ENCODE results near the gene TRABD2A.

Gene TRABD2A

GRCh38 chr2:84856787-84857186 is 24.1 kb downstream of the TRABD2A start:
- in situ Hi-C loops (cut with HindIII; ENCODE audit: low sequenced_read_pairs): no loop called here

DNA sequence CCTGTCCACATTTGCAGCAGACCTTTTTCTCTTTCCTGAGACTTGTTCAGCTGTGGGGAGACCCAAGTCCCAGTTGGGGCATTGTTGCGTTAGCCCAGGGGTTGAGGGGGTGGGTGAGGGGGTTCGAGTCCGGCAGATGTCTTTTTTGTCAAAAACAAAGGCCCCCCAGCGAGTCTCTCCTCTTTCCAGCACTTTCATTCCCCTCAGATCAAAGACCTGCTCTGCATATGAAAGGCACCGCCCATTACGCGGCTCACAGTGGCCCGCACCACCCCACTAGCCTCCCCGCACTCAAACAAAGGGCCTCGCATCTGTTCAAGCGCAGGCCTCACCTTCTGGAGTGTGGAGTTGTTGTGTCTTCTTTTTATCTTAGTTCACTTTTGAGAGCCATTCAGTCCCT is 25.2 kb downstream of the TRABD2A start:
- in situ Hi-C loops (cut with HindIII; ENCODE audit: low sequenced_read_pairs): no loop called here

- in situ Hi-C loops (cut with HindIII; ENCODE audit: low sequenced_read_pairs): no loop called here
These were observed 26.0 kb downstream of the TRABD2A start for GRCh38 chr2:84854850-84855249.

DNA sequence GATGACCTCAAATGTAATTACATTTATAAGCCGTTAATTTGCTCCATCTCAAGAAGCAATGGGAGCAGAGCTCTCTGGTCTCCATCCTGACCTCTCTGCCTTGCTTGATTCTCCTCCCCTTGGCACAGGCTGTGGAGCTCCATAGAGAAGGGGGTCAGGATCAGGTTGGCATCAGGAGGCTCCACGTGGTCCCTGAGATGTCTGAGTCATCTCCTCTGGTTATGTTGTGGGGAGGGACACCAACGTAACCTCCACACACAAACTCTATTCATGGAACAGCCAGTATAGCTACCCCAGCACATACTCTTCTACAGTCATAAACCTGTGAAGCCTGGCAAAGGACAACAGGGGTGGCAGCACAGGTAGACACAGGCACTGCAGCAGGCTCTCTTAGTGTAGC is 29.0 kb downstream of the TRABD2A start:
- in situ Hi-C loops (cut with HindIII; ENCODE audit: low sequenced_read_pairs): no loop called here

DNA sequence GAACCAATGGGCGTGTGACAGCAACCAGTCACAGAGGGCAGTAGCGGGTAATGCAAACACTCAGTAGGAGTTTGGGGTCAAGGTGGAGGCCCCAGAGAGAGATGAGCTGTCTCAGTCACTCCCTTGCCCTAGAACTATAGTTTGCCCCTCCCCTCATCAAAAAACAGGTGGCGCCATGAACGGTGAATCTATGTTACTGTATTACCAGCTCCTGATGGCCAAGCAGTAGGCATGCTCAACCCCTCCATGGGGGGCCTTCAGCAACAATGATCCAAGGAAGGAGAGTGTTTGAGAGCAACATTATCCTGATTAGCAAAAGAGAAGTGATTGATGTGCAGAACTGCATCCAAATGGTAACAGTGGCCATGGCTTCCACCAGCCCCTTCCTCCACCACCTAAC is 30.4 kb downstream of the TRABD2A start:
- in situ Hi-C loops (cut with HindIII; ENCODE audit: low sequenced_read_pairs): no loop called here

- in situ Hi-C loops (cut with HindIII; ENCODE audit: low sequenced_read_pairs): loop anchor here (10.0 kb wide), 1 partner anchor 65 kb away; no protein-coding TSS in a partner anchor
These were observed 31.5 kb downstream of the TRABD2A start for GRCh38 chr2:84849271-84849952.

DNA sequence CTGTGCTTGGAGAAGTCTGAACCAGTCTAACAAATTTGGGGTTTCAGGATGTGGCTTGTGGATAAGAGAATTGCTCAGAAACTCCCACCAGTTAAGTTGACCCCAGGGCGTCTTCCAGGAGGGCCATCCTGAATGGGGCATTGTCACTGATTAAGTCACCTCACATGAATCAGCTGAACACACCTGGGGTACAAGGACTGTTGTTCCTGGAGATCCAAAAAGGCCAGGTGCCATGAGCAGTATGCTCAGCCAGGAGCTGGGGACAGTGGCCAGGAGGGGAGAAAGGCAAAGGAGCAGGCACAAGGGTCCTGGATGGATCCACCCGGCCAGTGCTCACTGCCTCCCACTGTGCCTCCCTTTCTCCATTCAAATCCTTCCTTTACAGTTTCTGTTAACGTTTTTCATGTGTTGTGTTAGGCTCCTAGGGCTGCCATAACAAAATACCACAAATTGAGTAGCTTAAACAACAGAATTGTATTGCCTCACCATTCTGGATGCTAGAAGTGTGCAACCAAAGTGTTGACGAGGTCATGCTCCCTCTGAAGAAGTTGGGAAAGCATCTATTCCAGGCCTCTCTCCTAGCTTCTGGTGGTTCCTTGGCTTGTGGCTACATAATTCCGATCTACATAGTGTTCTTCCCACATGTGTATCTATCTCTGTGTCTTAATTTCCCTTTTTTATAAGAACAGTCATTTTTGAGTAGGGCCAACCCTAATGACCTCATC is 33.4 kb downstream of the TRABD2A start:
- in situ Hi-C loops (cut with HindIII; ENCODE audit: low sequenced_read_pairs): loop anchor here (10.0 kb wide), 1 partner anchor 63 kb away; no protein-coding TSS in a partner anchor

DNA sequence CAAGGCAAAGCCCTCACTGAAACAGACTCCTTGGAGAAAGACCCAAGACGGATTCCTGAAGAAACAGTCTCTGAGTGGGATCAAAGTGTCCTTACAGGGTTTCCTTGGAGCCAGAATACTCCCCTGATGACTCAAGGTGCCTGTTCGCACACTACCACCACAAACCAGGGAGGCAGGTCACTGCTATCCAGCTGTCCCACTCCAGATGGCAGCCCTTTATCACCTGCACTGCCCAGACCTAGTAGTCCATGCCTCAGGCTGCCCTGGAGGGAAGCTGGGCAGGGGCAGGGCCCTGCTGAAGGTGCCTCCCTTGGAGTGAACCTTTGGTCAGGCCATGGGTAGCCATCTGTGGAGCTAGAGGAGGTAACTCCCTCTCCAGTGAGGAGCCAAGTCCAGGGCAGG is 34.1 kb downstream of the TRABD2A start:
- in situ Hi-C loops (cut with HindIII; ENCODE audit: low sequenced_read_pairs): loop anchor here (10.0 kb wide), 1 partner anchor 62 kb away; no protein-coding TSS in a partner anchor

DNA sequence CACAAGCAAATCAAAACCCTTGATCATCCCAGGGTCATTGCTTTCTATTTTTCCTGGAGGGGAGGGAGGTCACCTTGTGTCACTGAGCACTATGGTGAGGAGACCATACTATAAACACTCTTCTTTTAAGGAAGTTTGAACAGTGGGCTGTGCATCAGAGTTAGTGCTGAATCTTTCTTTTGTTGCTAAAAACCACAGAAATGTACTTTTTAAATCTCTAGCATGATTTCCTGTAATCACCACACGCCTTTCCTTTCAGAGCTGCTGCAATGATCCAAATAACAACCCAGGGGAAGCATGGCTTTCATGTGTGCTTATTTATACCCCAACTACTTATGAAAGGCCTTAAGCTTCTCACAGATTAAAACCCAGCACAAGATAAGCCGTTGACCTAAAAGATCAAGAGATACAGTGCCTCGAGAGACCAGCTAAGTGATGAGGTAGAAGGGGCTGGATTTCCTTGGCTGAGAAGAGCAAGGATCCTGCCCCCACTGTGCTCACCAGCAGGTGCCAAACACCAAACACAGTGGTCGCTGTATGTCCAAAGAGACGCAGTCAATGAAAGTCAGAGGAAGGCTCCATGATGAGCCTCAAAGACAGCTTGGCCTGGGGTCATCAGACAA is 34.7 kb downstream of the TRABD2A start:
- in situ Hi-C loops (cut with HindIII; ENCODE audit: low sequenced_read_pairs): loop anchor here (10.0 kb wide), 1 partner anchor 61 kb away; no protein-coding TSS in a partner anchor

DNA sequence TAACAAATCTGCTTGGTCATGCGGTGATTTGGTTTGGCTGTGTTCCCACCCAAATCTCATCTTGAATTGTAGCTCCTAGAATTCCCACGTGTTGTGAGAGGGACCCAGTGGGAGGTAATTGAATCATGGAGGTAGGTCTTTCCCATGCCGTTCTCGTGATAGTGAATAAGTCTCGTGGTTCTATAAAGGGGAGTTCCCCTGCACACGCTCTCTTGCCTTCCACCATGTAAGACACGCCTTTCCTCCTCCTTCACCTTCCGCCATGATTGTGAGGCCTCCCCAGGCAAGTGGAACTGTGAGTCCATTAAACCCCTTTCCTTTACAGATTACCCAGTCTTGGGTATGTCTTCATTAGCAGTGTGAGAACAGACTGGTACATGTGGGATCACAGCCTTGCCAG is 36.7 kb downstream of the TRABD2A start:
- in situ Hi-C loops (cut with HindIII; ENCODE audit: low sequenced_read_pairs): loop anchor here (5.0 to 10.0 kb wide), 2 partner anchors 59 to 83 kb away; no protein-coding TSS in a partner anchor

- in situ Hi-C loops (cut with HindIII; ENCODE audit: low sequenced_read_pairs): loop anchor here (5.0 to 10.0 kb wide), 2 partner anchors 57 to 86 kb away; no protein-coding TSS in a partner anchor
These were observed 39.3 kb downstream of the TRABD2A start for GRCh38 chr2:84841577-84841976.

DNA sequence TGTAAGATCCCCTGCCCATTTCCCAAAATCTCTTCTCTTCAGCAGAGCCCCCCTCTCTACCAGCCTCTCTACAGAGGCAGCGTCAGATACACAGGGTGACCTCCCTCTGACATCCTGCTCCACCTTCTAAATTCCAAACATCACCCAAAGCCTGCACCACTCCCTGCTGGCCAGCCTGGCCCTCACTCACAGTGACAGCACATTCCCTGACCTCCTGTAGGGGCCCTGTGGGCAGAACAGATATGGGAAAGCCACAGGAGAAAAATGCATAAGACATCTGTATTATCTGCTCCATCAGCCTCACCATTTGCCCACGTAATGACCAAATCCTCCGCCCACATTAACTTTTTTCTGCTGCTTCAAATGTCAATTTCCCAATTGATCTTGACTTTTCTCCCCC is 40.6 kb downstream of the TRABD2A start:
- in situ Hi-C loops (cut with HindIII; ENCODE audit: low sequenced_read_pairs): loop anchor here (5.0 to 10.0 kb wide), 2 partner anchors 56 to 87 kb away; no protein-coding TSS in a partner anchor

DNA sequence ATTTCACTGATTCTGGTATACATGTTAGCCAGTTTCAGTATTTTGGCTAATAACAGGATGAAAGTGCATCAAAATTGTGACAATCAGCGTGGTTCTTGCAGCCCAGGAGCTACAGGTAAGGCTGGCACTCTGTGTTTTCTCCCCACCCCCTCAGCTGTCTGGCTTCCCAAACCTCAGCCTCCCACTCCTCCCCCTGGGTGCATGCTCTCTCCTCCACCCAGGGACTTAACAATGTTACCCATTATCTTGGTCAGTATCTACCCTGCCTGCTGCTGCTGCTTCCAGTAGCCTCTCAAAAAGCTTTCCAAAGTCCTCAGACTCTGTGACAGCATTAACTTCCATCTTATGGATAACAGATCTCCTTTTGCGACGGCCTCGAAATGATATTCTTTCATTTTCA is 41.0 kb downstream of the TRABD2A start:
- in situ Hi-C loops (cut with HindIII; ENCODE audit: low sequenced_read_pairs): loop anchor here (5.0 to 10.0 kb wide), 2 partner anchors 55 to 87 kb away; no protein-coding TSS in a partner anchor

DNA sequence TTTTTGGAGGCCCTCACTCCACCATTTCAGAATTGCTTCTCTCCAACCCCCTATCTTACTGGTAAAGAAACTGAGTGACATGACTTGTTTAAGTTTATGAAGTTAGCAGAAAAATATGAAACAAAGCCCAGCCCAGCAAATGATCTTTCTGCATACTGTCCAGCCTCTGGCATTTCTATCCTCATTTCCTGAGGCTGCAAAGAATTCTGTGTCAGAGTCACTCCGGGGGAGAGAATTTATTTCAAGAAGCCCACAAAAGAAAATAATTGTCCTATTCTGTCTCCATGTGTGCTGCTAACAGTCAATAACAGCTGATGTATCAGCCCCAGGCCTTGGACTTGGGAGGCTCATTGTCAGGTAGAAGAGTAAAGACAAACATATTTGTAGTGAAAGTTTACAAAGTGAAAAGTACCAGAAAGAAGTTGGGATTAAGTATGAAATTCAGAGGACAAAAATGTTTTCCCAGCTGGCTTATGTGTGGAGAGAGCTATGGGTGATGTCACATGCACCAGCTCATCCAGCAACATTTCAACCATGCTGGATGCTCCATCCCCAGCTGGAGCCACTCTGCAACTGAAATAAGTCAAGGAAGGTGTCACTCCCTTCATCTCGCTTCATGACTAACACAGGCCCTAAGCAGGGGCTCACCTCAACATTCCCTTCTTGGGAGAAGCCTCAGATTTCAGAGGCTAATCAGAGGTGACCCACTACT is 42.3 kb downstream of the TRABD2A start:
- in situ Hi-C loops (cut with HindIII; ENCODE audit: low sequenced_read_pairs): no loop called here

DNA sequence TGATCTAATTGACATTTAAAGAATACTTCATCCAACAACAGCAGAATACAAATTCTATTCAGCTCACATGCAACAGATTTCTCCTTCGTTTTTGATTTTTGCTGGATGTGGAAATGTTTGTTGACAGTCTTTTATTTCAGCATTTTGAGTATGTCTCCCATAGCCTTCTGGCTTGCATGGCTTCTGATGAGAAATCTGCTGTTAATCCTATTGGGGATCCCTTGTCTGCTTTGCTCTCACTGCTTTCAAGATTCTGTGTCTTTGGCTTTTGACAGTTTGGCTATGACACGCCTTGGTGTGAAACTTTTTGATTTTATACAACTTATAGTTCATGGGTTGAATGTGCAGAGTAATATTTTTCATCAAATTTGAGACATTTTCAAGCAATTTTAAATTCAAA is 44.7 kb downstream of the TRABD2A start:
- in situ Hi-C loops (cut with HindIII; ENCODE audit: low sequenced_read_pairs): no loop called here

- in situ Hi-C loops (cut with HindIII; ENCODE audit: low sequenced_read_pairs): no loop called here
These were observed 47.3 kb downstream of the TRABD2A start for GRCh38 chr2:84833481-84834150.

- in situ Hi-C loops (cut with HindIII; ENCODE audit: low sequenced_read_pairs): no loop called here
These were observed 48.0 kb downstream of the TRABD2A start for GRCh38 chr2:84832772-84833461.

DNA sequence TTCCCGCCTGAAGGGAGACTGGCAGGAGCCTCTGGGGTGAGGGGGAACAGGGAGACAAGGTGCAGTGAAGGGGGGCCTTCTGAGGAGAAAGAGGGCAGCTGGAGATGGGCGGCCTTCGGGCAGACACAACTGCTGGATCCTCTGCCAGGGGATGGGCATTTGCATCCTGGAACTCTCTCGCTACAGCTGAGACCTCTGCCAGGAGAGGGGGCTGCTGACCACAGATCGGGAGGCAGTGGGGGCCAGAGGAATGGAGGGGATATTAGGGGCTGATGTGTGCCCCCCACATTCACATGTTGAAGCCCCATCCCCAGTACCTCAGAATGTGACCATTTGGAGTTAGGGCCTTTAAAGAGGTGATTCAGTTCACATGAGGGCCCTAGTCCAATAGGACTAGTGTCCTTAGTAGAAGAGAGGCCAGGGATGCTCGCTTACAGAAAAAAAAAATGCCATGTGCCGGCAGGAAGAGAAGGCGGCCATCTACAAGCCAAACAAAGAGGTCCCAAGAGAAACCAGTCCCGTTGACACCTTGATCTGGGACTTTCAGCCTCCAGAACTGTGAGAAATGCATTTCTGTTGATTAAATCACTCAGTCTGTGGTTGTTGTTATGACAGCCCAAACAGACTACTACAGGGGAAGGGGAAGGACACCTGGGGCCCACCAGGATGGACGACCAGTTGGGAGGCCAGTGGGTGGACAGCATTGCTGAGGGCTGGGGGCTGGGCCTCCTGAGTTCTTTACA is 50.0 kb downstream of the TRABD2A start:
- in situ Hi-C loops (cut with HindIII; ENCODE audit: low sequenced_read_pairs): no loop called here

GRCh38 chr2:84830095-84830494 is 50.8 kb downstream of the TRABD2A start:
- in situ Hi-C loops (cut with HindIII; ENCODE audit: low sequenced_read_pairs): no loop called here
